NB4 (cell line): ENCODE data around the gene FUT3.

Source experiments
- DNase-seq: peaks from one replicate; pipeline ENCODE4 v3.0.0; 2010; ENCODE audit warnings: low read depth
- H3K4me3 ChIP-seq: one replicate; pipeline ENCODE4 v1.5.1; 2011; ENCODE audit warnings: mild to moderate bottlenecking, low read depth, low read length, moderate library complexity
- CTCF ChIP-seq: IDR thresholded peaks from one replicate; pipeline ENCODE4 v1.5.1; 2012; ENCODE audit warnings: low read depth, low read length
- MYC ChIP-seq: IDR thresholded peaks from 2 replicates; pipeline ENCODE4 v1.6.1; 2011; ENCODE audit warnings: low read depth, low read length
- POLR2A ChIP-seq: IDR thresholded peaks from 2 replicates; pipeline ENCODE4 v1.6.1; 2011; ENCODE audit warnings: mild to moderate bottlenecking; ENCODE audit not compliant: insufficient read length; ENCODE audit errors: extremely low read depth
- TF ChIP-seq, protein P1 (sequence below): IDR thresholded peaks from 2 replicates; pipeline ENCODE4 v1.6.1; 2011; ENCODE audit warnings: low read depth, low read length

The FUT3 gene

DNA sequence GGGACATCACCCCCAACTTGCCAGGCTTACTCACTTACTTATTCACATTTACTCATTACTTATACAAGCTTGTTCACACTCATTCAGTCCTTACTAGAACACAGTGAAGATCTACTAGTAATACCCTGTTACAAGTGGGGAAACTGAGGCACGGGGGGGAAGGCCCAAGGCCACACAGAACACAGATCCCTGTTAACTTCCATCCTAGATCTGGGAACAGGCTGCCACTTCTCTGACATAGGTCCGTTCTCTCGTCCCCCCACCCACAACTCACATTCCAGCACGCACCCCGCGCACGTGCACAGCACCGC is 47.9 kb downstream of the FUT3 start:
- DNase-seq, result no peak
- TF ChIP-seq, protein P1, sequence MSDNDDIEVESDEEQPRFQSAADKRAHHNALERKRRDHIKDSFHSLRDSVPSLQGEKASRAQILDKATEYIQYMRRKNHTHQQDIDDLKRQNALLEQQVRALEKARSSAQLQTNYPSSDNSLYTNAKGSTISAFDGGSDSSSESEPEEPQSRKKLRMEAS, result no peak
- no peak for TF ChIP-seq POLR2A
- no peak for TF ChIP-seq CTCF
- TF ChIP-seq MYC, result no peak
- no peak overlapping the region for H3K4me3 ChIP-seq

DNA sequence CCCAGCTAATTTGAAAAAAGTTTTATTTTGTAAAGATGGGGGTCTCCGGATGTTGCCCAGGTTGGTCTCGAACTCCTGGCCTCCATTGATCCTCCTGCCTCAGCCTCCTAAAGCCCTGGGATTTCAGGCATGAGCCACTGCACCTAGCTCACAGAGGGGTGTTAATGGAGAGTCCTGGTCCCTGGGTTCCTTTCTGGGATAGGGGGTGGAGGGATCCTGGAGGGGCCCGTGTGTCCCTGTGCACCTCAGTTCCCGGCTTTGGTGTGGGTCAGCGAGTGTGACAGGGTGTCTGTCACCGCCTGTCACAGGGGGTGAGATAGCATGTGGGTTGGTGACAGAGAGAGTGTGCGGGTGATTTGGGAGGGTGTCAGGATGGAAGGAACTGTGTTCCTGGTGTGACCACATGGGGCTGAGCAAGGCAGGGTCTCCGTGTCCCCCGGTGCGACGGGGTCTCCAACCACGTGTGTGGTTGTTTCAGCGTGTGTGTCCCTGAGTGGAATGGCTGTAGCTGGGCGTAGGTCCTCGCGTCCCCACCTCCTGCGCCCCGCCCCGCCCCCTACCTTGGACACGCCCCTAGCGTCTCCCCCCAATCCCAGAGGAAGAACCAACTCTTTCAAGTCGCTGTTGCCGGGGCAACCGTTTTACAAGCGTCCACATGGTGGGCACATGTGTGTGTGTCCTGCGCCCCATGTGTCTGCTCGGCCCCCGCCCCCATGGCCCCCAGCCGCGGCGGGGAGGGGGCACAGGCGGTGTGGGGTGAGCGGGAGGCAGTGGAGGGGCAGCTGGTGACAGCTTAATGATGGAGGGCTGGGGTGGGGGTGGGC is 49.2 kb downstream of the FUT3 start:
- H3K4me3 ChIP-seq, result no peak overlapping the region
- no peak for TF ChIP-seq CTCF
- TF ChIP-seq MYC, result no peak
- no peak for DNase-seq

DNA sequence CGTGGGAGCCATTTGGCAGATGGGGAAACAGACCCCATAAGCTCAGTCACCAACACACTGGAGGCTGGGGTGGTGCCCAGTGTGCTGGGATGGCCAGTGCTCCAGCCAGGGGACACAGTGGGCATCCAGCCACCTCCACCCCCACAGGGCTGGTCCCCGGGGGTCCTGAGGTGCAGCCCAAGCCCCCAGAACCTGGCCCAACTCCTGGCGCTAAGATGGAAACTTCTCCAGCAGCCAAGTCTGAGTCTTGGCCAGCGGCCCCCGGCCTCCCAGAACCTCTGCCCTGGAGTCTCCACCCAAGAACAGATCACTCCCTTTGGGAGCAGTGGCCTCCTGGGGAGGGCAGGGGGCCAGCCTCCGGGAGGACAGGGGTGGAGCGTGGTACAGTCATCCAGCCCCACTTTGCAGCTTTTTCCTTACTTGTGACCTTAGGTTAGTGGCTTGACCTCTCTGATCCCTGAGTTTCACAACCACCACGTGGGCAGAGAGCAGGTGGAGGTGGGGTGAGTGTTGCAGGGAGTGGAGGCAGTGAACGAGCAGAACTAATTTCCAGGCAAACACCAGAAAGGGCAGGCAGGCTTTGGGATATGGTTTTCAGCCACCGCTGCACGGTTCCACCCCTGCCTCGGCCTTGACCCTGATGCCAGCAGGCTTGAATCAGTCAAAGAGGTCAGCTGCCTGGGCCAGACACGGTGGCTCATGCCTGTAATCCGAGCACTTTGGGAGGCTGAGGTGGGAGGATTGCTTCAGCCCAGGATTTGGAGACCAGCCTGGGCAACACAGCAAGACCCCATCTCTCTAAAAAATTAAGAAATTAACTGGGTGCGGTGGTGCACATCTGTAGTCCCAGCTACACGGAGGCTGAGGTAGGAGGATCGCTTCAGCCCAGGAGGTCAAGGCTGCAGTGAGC is 50.6 kb downstream of the FUT3 start:
- no peak overlapping the region for H3K4me3 ChIP-seq
- TF ChIP-seq MYC, result no peak
- TF ChIP-seq, protein P1, result no peak
- no peak for TF ChIP-seq CTCF
- no peak for TF ChIP-seq POLR2A
- DNase-seq, result no peak

- H3K4me3 ChIP-seq, result no peak overlapping the region
- DNase-seq, result no peak
- no peak for TF ChIP-seq POLR2A
Measured at GRCh38 chr19:5799247-5800241, 51.7 kb downstream of the FUT3 start.

GRCh38 chr19:5798244-5798643 is 53.0 kb downstream of the FUT3 start:
- H3K4me3 ChIP-seq, result no peak overlapping the region
- DNase-seq, result no peak
- TF ChIP-seq, protein P1, result no peak
- TF ChIP-seq MYC (no peak), POLR2A (no peak)

GRCh38 chr19:5795382-5795919 is 55.8 kb downstream of the FUT3 start:
- no peak for DNase-seq

More at GRCh38 chr19:5795382-5795919, 55.8 kb downstream of the FUT3 start:
- H3K4me3 ChIP-seq, result no peak overlapping the region
- TF ChIP-seq, protein P1, result no peak
- TF ChIP-seq MYC, result no peak
- no peak for TF ChIP-seq POLR2A
- no peak for TF ChIP-seq CTCF
